Stimulated activated CD8-positive, alpha-beta memory T cell treated with anti-CD3 and anti-CD28 coated beads, Interleukin-12 subunit alpha, Interleukin-12 subunit beta, amount 100 ng/mL, for 24 hours (primary cell): ENCODE measurements around the gene BLVRB.

Experiments
- DNase-seq: peaks from one replicate; pipeline ENCODE4 v3.0.0-alpha.2; 2020; ENCODE audit errors: extremely low read depth

Gene BLVRB

GRCh38 chr19:40403262-40403984 lies 62.1 kb downstream of the BLVRB start:
- DNase-seq = peak; percentile 69

GRCh38 chr19:40400559-40400958 lies 65.0 kb downstream of the BLVRB start:
- DNase-seq = no peak

GRCh38 chr19:40398417-40399131 lies 67.0 kb downstream of the BLVRB start:
- DNase-seq = peak; percentile 12
